ENCODE results near the gene STK32A.

- TF ChIP-seq, protein P1, sequence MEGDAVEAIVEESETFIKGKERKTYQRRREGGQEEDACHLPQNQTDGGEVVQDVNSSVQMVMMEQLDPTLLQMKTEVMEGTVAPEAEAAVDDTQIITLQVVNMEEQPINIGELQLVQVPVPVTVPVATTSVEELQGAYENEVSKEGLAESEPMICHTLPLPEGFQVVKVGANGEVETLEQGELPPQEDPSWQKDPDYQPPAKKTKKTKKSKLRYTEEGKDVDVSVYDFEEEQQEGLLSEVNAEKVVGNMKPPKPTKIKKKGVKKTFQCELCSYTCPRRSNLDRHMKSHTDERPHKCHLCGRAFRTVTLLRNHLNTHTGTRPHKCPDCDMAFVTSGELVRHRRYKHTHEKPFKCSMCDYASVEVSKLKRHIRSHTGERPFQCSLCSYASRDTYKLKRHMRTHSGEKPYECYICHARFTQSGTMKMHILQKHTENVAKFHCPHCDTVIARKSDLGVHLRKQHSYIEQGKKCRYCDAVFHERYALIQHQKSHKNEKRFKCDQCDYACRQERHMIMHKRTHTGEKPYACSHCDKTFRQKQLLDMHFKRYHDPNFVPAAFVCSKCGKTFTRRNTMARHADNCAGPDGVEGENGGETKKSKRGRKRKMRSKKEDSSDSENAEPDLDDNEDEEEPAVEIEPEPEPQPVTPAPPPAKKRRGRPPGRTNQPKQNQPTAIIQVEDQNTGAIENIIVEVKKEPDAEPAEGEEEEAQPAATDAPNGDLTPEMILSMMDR (optimal IDR thresholded peaks at IDR 0.05 in 1 of 3, IDR thresholded peaks at IDR 0.05 in 1 of 3, conservative IDR thresholded peaks at IDR 0.05 in 1 of 3; ENCODE audit: extremely low read depth in 1 of 3, insufficient read depth in 2 of 3, low read length in 3 of 3) = no peak
- no peak for TF ChIP-seq EZH2 (IDR thresholded peaks at IDR 0.05; ENCODE audit: low read length)
These were observed 51.5 kb downstream of the STK32A start for GRCh38 chr5:147286296-147286695.

Measured in keratinocyte (primary cell).